Fibroblast of villous mesenchyme (primary cell): ENCODE data around the gene NAMPT. TPM values are rescaled to one million over a fixed set of nuclear protein-coding genes. Genes with fewer than 3 reads are reported as not detected.
A peak's percentile ranks its signal among the peaks of the same experiment; 100 is the strongest.
"Not testable (repeated sequence)": the region's sequence is repeated elsewhere in the genome, so short reads cannot be mapped to it uniquely, and the experiment has no call there.

ENCODE experiments used
- DNase-seq: peaks from one replicate; pipeline ENCODE4 v3.0.0-alpha.2; 2010; ENCODE audit warnings: low read depth
- H3K4me3 ChIP-seq: 2 replicates; pipeline ENCODE4 v1.5.1; 2011; ENCODE audit warnings: low read depth, mild to moderate bottlenecking, low read length
- CTCF ChIP-seq: IDR thresholded peaks from 2 replicates; pipeline ENCODE4 v1.5.1; 2012; ENCODE audit warnings: low read depth, mild to moderate bottlenecking, low read length; ENCODE audit not compliant: insufficient read depth
- total RNA-seq: library from RNA; depleted of rRNA; stranded (reverse); fragments of >200 nt; gene quantifications from 2 replicates; pipeline ENCODE4 v1.2.3, GENCODE V29; 2012

NAMPT gene
- total RNA-seq, 1 donor: 180 TPM

- peak; percentile 53 for DNase-seq
- no peak overlapping the region for H3K4me3 ChIP-seq
- no peak for TF ChIP-seq CTCF
Measured at GRCh38 chr7:106326594-106327537, 42.1 kb upstream of the NAMPT start.

GRCh38 chr7:106324509-106324908 is 39.7 kb upstream of the NAMPT start:
- not testable (repeated sequence) for H3K4me3 ChIP-seq, DNase-seq

- DNase-seq, H3K4me3 ChIP-seq: not testable (repeated sequence)
Measured at GRCh38 chr7:106320254-106320770, 35.5 kb upstream of the NAMPT start.

- TF ChIP-seq CTCF: no peak
- DNase-seq: no peak
- no peak overlapping the region for H3K4me3 ChIP-seq
Measured at GRCh38 chr7:106318482-106318881, 33.7 kb upstream of the NAMPT start.

- no peak for TF ChIP-seq CTCF
- H3K4me3 ChIP-seq: no peak overlapping the region
- peak; percentile 30 for DNase-seq
Measured at GRCh38 chr7:106317971-106318370, 33.2 kb upstream of the NAMPT start.

GRCh38 chr7:106316947-106317346 is 32.2 kb upstream of the NAMPT start:
- no peak overlapping the region for H3K4me3 ChIP-seq
- DNase-seq: no peak
- TF ChIP-seq CTCF: no peak

- no peak overlapping the region for H3K4me3 ChIP-seq
- TF ChIP-seq CTCF: no peak
- DNase-seq: no peak
Measured at GRCh38 chr7:106314875-106315274, 30.1 kb upstream of the NAMPT start.

- H3K4me3 ChIP-seq: no peak overlapping the region
- DNase-seq: no peak
- TF ChIP-seq CTCF: no peak
Measured at GRCh38 chr7:106313966-106314365, 29.2 kb upstream of the NAMPT start.
